Stimulated activated CD4-positive, alpha-beta T cell treated with anti-CD3 and anti-CD28 coated beads, Interleukin-4, amount 100 ng/mL, for 1 hour (primary cell): ENCODE results near the gene CDS2.
A peak's percentile ranks its signal among the peaks of the same experiment; 100 is the strongest.

Source experiments
- DNase-seq: peaks from one replicate; pipeline ENCODE4 v3.0.0-alpha.2; 2020

The CDS2 gene

DNA sequence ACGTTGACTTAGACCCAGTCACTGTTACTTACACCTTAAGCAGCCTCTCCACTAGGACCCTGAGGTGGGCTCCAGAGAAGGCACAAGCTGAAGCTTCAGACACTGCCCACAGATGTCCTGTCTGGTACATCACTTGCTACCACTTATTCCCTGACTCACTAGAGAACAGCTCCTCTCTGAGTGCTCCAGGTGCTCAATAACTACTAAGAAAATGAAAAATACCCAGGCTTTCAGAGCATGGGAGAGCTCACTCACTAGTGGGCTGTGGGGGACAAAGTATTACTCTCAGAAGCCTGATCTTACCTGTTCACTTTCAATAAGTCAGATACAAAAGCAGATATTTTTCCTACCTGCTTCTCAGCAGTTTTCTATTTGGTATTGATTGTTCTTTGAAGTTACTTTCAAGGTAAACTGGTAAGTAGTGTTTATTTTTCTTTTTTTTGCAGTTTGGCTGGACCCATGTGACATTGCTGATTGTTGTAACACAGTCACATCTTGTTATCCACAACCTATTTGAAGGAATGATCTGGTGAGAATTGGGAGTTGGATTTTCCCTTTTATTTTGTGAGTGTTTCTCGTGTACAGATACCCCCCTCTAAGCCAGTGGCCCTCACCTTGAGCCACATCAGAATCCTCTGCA is 55.9 kb downstream of the CDS2 start:
- DNase-seq = no peak

DNA sequence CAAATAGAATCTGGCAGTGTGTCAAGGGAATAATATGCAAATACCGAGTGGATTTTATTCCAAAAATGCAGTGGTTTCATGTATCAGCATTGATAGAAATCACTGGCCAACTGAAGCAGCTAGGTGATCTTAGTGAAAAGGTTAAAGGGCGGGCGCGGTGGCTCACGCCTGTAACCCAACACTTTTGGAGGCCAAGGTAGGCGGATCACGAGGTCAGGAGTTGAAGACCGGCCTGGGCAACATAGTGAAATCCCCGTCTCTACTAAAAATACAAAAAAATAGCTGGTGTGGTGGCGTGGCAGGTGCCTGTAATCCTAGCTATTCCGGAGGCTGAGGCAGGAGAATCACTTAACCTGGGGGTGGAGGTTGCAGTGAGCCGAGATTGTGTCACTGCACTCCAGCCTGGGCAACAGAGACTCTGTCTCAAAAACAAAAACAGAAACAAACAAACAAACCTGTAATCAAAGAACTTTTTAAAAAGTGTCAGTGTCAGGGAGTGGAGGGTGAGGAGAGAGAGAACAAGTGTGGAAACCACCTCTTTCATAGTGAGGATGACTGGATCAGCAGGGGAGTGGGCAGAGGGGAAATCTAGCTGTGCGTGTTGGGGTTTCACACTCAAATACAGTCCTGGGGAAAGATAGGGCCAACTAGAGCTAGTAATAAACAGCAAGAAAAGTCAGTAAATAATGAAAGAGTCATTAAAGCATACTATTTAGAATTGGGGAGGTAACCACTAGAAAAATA is 57.1 kb downstream of the CDS2 start:
- DNase-seq = no peak

DNA sequence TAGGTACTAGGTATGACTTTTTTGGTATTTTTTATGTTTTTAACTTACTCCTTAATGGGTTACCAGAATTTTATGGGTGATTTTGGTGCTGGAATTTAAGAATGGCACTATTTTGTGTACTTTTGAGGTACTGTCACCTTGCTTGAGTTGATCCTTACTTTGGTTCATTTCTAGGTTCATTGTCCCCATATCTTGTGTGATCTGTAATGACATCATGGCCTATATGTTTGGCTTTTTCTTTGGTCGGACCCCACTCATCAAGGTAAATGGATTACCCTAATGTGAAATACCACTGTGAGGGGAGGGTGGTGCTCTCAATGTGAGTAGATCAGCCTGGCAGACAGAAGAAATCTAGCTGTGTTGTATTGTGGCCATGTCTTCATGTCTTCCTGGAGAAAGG is 57.9 kb downstream of the CDS2 start:
- no peak for DNase-seq

DNA sequence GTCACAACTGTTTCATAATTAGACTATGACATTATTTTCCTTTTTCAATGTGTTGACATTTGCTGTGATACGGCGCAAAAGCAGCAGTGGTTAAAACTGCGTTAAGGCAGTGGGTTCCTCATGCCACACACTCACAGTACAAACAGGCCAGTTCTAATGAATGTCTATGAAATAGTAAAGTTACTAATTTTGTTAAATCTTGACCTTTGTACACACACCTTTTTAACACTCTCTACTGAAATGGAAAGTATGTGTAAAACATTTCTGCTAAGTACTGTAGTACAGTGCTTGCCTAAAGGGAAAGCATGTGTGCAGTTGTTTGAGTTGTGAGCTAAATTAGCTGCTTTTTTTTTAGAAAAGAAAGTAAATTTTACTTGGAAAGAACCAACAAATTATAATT is 60.3 kb downstream of the CDS2 start:
- no peak for DNase-seq

DNA sequence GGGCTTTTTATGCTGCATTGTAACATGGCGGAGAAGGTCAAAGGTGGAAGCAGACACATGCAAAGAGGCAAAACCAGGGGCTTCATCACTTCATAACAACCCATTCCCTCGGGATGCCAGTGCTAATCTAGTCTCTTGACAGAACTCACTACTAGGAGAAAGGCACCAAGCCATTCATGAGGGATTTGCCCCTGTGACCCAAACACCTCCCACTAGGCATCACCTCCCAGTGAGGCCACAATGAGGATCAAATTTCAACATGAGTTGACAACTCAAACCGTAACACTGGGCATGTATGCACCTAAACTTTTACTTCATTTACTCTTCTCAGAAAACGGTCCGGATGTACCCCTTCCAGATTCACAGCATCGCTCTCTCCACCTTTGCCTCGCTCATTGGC is 61.9 kb downstream of the CDS2 start:
- DNase-seq = no peak

DNA sequence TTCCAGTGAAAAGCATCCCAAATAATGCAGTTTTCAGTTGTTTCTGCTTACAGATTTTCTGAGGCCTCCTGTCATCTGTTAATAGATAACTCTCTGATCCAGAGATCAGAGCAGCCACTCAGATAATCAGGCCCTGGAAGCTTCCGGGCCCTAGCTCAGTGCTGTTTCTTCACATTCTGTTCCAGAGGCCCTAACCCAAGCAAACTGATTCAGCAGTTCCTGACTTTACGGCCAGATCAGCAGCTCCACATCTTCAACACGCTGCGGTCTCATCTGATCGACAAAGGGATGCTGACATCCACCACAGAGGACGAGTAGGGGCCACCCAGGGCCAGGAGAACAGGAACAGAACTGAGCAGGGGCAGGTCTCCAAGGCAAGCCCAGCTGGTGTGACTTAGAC is 63.1 kb downstream of the CDS2 start:
- no peak for DNase-seq

DNA sequence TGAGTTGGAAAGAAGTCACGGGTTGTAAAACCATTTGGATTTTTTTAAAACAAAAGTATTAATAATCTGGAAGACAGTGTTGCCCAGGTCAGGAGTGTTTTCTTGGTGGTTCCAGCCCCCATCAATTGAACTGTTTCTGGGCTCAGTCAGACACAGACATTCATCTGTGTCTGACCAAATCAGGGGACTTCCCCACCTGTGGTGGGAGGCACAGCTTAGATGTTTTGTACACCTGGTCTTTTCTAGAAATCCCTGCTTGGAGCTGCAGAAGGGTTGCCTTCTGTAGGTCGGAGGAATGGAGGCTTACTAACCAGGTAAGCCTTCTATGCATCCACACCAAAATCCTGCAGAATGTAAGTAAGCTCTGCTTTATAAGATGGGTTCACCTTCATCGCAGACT is 63.6 kb downstream of the CDS2 start:
- DNase-seq = no peak

DNA sequence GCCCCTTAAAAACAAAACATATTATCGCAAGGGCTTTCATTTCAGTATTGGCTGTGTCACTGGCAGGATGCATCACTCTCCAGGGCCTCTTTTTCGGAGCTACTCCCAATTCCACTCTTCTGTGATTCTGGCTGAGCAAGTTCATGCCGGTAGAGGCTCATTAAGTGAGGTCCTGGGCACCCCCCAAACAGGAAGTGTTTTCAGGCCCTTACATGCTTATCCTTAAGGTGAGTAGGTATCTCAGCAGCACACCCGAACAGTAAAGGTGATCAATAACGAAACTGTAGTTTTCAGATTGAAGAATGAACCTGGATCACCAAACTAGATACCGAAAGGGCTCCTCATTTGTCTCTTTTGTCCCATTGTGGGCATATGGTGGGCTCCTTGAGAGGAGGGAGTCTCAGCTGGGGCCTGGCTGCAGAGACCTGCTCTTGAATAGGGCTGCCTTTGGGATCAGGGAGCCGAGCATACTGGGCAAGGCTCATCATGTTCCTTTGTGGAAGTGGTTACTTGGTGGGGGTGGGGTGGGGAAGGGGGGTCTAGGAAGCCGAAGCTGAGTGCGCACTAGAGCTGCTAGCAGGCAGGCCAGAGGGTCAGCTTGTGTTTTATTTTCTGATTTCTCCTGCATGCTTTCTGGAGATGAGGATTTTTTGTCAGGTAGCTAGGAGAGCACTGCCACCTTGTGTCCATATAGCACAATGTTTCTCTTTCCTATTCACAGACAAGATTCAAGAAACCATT is 65.2 kb downstream of the CDS2 start:
- no peak for DNase-seq

DNA sequence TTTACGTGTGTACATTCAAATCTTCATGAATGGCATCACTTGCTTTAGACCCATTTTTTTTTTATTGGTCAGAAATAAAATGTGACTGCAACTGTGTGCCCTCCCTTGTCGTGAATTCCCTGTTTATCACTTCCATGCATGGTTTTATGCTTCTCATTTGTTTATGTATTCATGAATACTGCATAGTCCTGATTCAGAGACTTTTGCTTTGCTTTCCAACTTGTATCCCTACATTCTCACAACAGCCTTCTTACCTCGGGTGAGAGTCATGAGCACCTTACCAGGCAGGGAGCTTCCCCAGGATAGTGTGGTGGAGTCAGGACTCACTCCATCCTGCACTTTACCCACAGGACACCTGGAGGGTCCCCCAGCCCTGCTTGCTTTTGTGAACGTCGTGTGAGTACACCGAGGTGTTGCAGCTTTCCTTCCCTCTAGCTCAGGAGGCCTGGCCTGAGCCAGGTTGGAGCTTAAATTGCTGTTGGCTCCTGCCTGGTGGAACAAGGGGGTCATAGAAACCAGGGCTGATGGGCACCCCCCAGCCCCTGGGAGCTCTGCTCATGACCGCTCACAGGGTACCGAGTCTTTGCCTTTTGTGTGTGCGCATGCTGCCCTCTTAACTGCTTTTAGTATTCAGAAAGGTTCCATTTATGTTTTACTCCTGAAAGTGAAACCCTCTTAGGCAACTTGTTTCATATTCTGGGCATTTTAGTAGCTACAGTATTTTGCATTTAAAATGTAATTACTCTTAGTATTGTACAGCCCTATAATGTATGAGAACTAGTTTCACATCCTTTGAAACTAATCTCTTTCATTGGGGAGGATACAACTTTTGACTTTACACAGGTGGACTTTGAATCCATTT is 66.0 kb downstream of the CDS2 start:
- no peak for DNase-seq

DNA sequence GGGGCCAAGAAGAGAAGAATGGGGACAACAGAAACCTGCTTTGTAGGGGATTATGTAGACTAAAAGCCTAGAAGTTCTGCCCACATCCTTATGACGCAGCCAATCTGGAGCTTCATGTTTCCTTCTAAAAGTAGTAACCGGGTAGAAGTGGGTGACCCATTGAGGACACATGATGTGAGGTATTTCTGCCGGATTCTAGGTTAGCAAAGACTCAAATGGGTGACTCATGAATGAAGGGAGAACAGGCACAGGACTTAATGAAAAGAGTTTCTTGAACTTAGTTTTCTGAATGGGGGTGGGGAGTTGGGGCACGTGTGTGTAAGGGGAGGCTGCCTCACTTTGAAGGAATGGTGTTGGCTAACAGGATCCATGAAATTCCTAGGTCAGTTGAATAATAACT is 68.8 kb downstream of the CDS2 start:
- no peak for DNase-seq

DNA sequence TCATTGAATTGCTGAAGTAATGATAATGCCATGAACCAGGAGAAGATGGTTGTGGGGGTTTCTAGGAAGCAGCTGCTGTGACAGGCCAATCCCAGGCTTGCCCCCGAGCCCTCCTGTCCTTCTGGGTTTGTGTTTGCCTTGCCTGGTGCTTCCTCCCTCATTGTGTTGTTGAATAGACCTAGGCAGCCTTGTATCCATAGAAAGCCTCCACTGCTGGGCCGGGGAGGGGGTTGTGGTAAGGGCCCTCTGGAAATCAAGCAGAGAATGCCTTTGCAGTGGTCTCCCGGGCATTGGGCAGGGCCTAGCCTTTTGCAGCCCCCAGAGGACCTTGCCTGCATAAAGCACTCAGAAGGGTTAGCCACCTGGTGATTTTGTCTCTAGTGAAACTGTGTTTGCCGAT is 69.3 kb downstream of the CDS2 start:
- DNase-seq = no peak

DNA sequence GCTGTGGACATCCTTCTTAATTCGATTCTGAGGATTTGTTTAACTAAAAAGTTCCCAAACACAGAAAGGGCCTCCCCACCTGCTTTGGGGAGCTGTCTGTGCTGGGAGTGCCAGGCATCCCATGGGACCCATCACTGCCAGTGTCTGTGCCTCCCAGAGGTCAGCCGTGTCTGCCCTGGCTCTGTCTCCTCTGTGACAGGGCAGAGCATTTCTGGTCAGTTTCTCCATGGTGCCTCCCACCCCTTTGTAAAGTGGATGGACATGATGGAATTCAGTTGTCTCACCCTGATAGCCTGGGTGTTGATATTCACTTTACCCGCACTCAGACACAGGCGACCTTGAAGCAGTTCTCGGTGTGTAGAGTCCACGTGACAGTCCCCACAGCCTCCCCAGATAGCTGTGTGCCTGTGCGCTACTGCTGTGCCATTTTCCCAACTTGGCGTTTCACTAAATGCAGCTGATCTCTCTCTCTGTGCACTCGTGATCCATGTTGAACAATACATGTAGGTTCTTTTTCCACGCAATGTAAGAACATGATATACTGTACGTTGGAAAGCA is 70.5 kb downstream of the CDS2 start:
- no peak for DNase-seq

DNA sequence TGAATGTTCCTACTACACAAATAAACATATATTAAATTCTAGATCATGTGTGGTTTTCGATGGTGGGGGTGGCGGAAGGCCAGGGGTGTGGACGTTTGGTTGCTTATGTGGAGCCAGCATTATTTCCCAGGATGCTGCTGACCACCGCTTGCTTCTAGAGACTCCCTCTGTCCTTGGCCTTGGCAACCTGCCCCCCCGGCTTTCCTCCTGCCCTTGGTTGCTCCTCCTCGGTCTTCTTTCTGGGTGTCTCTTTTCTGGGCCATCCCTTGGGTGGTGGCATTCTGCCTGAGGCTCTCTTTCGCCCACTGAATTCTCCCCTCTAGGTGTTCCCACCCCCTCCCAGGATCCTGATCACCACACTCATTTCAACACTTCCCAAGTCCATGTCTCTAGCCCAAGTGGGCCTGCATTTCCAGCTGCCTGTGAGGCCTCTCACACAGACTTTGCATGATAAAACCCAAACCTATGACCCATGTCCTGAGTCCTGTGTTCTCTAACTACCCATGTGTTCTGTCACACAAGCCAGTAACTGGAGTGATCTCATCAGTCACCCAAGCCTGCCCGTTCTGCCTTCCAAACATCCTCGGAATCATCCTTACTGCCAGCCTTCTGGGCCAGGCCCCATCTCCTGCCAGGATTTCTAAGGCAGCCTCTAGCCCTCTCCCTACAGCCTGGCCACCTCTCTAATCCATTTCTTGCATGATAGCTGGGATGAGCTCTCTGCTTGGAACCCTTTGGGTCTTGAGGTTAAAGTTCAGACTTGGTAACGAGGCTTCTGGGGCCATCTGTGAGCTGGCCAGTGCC is 71.2 kb downstream of the CDS2 start:
- DNase-seq = no peak

DNA sequence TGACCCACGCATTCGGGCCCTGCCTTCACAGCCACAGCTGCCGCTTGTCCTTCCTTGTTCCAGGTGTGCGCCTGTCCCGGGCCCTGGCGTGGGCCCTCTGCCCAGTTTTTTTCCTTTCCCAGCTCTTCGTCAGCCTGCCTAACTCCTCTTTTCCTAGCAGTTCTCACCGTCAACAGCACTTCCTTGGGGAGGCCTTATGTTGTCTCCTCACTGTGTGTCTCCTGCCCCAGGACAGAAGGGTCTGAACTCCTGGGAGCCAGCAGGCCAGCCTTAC is 71.8 kb downstream of the CDS2 start:
- DNase-seq = no peak

DNA sequence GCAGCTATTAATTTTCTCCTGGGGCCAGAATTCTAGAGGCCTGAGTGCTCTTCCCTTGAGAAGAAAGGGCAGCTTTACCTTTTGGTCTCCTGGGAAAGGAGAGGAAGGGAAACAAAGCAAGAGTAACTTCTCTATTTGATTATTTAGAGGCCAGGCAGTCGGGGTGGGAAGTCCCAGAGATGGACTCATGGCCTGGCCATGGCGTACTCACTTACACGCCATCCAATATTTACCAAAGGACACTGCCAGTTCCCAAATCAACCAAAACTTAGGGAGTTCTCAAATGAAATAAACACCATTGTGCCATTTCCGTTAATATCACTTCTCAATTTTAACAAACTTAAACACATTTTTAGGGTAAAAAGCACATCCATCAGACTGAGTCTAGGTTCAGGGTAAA is 76.6 kb downstream of the CDS2 start:
- DNase-seq = no peak

DNA sequence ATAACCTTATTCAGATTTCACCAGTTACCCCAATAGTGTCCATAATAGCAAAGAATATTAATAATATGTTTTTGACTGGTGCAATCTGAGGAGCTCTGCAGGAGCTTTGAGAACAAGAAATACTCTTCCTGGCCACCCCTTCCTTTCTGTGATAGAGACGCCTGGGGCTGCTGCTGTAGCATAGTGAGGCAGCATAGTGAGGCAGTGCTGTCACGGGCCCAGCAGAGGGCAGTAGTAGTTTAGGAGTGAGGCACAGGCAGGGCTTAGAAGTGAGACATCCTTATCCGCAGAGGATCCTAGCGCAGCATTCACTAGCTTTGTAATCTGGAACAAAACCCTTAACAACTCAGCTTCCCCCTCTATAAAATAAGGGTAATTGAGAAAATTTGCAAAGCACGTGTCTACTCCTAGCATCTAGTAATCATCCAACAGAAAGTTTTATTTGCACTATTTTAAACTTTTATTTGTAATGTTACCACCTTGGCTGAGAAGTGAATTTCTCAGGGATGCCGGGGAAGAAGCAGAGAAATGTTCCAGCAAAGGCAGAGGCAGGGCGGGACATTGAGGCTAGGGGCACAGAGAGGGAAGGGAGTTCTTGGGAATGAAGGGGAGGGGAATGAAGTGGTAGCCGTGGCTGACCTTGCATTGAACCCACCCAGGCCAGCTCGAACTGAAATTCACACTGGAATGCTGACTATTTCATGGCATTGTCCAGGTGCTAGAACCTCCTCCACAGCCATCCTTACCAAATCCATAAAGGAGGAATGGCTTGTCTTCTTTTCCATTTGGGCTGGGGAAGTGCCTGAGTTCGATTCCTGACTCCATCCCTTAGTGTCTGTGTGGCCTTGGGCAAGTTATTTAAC is 78.8 kb downstream of the CDS2 start:
- DNase-seq = peak; percentile 66

DNA sequence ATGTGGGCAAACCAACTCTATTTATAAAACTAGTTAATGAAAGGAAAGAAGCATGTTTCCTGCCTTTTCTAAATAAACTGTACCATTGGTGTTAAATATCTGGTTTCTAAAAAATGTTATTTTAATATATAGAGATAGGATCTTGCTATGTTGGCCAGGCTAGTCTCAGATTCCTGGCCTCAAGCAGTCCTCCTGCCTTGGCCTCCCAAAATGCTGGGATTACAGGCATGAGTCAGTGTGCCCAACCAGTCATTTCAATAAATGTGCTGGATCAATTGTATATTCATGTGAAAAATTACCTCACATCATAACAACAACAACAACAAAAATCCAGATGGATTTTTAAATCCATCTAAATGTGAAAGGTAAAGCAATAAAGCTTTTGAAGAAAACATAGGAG is 80.3 kb downstream of the CDS2 start:
- DNase-seq = no peak

DNA sequence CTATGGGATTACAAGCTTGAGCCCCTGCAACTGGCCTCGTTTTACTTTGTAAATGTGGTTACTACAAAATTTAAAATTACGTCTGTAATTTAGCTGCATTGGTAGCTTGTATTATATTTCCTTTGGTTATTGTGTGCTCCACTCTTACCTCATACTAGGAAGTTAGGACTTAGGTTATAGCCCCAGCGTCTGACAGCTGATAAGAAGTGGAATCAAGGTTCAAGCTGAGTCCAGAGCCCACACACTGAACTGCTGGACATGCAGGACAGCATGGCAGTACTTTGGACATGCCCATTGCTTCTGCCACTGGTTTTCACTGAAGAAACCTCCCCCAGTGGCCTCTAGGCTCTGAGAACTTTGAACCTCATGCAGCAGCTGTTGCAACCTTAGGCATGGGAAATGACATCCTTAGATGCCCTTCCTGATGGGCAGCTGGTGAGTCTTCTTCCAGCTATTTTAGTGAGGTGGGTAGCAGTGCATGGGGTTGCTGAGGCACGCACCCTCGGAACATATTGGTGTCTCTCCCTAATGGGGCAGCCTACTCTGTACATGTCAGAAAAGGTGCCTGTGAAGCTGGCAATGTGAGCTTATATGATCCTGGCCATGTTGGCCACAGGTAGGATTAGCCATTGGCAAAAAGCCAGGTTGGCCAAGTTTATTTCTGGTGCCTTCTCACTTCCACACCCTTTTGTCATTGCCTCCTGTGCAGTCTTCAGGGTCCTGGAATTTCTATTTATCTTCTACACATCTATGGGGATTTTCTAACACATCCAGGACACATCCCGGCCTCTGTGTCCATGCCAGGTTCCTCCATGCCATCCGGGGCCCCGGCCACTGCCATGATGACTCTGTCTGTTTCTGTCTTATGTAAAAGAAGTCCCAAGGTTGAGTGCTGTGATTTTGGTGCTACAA is 85.3 kb downstream of the CDS2 start:
- DNase-seq = no peak

DNA sequence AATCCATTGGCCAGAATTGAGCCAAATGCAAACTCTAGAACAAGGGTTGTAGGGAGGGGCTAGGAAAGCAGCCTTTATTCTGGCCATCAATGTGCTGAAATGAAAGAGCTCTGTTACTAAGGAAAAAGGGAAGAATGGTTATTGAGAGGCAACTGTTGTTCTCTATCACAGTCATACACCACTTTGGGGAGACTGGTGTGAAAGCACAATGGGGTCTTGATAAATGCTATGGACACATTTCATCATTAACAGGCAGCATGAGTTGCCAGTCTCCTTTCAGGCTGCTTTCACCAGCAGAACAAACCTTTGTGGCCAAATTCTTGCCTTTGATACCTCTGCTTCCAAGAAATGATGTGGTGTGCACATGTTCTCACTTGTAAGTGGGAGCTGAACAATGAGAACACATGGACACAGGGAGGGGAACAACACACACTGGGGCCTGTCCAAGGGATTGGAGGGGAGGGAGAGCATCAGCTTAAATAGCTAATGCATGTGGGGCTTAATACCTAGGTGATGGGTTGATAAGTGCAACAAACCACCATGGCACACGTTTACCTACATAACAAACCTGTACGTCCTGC is 86.2 kb downstream of the CDS2 start:
- no peak for DNase-seq

DNA sequence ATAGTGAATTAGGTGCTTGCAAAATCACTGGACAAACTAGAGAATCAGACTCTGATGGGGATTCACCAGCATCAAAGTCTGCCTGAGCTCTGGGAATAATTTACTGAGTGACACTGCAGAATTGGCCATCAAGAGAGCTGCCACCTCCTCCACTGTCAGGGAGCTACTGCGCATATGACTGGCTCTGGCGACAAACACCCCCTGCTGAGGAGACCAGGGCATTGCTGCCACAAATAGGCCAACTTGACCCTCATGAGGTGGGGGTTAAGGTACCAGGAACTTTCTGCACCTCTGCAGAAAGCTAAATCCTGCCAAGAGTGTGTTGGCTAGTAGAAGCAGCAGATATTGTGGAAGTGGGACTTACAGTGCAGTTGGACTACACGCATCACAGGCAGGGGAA is 88.0 kb downstream of the CDS2 start:
- no peak for DNase-seq
